Measurements from ENCODE around the gene KIF27. TPM values are rescaled to one million over a fixed set of nuclear protein-coding genes. Genes with fewer than 3 reads are reported as not detected.

The KIF27 gene, protein sequence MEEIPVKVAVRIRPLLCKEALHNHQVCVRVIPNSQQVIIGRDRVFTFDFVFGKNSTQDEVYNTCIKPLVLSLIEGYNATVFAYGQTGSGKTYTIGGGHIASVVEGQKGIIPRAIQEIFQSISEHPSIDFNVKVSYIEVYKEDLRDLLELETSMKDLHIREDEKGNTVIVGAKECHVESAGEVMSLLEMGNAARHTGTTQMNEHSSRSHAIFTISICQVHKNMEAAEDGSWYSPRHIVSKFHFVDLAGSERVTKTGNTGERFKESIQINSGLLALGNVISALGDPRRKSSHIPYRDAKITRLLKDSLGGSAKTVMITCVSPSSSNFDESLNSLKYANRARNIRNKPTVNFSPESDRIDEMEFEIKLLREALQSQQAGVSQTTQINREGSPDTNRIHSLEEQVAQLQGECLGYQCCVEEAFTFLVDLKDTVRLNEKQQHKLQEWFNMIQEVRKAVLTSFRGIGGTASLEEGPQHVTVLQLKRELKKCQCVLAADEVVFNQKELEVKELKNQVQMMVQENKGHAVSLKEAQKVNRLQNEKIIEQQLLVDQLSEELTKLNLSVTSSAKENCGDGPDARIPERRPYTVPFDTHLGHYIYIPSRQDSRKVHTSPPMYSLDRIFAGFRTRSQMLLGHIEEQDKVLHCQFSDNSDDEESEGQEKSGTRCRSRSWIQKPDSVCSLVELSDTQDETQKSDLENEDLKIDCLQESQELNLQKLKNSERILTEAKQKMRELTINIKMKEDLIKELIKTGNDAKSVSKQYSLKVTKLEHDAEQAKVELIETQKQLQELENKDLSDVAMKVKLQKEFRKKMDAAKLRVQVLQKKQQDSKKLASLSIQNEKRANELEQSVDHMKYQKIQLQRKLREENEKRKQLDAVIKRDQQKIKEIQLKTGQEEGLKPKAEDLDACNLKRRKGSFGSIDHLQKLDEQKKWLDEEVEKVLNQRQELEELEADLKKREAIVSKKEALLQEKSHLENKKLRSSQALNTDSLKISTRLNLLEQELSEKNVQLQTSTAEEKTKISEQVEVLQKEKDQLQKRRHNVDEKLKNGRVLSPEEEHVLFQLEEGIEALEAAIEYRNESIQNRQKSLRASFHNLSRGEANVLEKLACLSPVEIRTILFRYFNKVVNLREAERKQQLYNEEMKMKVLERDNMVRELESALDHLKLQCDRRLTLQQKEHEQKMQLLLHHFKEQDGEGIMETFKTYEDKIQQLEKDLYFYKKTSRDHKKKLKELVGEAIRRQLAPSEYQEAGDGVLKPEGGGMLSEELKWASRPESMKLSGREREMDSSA (N-terminal part only)
- 2.7 to 4.4 TPM (median 3.1 TPM) in 3 replicates for total RNA-seq
- long read RNA-seq, partial matches to known transcripts, result 0 of 1 reads
- long read RNA-seq, other reads (novel, unspliced or antisense), result 1 of 1 reads

DNA sequence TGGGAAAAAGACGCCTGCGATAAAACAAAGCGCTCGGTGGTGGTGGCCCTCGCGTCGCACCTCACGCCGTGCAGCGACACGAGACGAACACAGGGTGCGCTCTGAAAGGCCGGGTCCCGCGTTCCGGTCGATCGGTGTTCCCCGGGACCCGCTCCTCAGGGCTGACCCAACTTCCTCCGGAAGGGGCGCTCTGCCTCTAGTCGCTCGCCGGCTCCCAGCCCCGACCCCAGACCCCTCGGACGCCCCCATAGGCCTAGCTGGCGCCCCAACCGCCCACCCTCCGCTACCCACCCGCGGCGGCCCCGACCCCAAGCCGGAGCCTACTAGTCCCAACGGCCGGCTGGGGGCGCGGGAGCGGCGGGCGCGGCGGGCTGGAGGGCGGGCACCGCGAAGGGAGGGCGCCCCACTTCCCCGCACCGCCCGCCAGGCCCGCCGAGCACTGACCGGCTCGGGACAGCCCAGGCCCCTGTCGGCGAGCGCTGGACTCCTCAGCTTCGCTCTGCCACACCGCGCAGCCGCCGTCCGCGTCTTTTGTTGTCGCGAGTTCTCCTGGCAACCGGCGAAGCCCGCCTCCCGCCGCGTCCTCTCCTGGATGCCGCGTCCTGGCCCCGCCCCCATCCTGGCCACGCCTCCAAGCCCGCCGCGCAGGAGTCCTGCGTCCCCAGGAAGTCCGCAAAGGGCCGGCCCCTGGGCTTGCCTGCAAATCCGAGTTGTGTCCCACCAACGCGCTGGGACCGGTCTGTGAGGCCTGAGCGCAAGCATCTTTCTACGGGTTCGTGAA lies at the start of gene KIF27:
Gene KIF27, minus strand, starts transcription at position 506 of the 781 bp plus-strand sequence. CDS start 5,841 bp downstream, outside the sequence.
- Mint-ChIP-seq H3K9me3 (ENCODE audit: low read depth) (no peaks in the 10 kb centered on the region), H3K36me3 (ENCODE audit: low read depth) (no peaks in the 10 kb centered on the region), H3K27me3 (ENCODE audit: low read depth) (no peaks in the 10 kb centered on the region), H3K4me1 (ENCODE audit: low read depth) (peaks cover 12% of the 10 kb centered on the region), H3K27ac (ENCODE audit: unreplicated experiment) (peak within 1 kb of the TSS; percentile 96), H3K4me3 (ENCODE audit: unreplicated experiment) (peak within 1 kb of the TSS; percentile 86)
- TF ChIP-seq, protein P1, sequence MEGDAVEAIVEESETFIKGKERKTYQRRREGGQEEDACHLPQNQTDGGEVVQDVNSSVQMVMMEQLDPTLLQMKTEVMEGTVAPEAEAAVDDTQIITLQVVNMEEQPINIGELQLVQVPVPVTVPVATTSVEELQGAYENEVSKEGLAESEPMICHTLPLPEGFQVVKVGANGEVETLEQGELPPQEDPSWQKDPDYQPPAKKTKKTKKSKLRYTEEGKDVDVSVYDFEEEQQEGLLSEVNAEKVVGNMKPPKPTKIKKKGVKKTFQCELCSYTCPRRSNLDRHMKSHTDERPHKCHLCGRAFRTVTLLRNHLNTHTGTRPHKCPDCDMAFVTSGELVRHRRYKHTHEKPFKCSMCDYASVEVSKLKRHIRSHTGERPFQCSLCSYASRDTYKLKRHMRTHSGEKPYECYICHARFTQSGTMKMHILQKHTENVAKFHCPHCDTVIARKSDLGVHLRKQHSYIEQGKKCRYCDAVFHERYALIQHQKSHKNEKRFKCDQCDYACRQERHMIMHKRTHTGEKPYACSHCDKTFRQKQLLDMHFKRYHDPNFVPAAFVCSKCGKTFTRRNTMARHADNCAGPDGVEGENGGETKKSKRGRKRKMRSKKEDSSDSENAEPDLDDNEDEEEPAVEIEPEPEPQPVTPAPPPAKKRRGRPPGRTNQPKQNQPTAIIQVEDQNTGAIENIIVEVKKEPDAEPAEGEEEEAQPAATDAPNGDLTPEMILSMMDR (IDR thresholded peaks at IDR 0.05), result peak; percentile 82
- DNase-seq (ENCODE audit: low spot score), result peak; percentile 100

GRCh38 chr9:83969602-83970001 lies 48.4 kb upstream of the KIF27 start:
- Mint-ChIP-seq H3K36me3 (ENCODE audit: low read depth) (peaks cover 60% of the 10 kb centered on the region), H3K4me1 (ENCODE audit: low read depth) (peaks cover 43% of the 10 kb centered on the region), H3K4me3 (ENCODE audit: unreplicated experiment) (no peak overlapping the region), H3K27ac (ENCODE audit: unreplicated experiment) (no peak overlapping the region), H3K27me3 (ENCODE audit: low read depth) (no peaks in the 10 kb centered on the region), H3K9me3 (ENCODE audit: low read depth) (no peaks in the 10 kb centered on the region)
- TF ChIP-seq, protein P1 (IDR thresholded peaks at IDR 0.05), result no peak
- no peak for DNase-seq (ENCODE audit: low spot score)

GRCh38 chr9:83967073-83967472 lies 45.8 kb upstream of the KIF27 start:
- TF ChIP-seq, protein P1 (IDR thresholded peaks at IDR 0.05), result no peak
- Mint-ChIP-seq H3K27me3 (ENCODE audit: low read depth) (no peaks in the 10 kb centered on the region), H3K4me3 (ENCODE audit: unreplicated experiment) (no peak overlapping the region), H3K4me1 (ENCODE audit: low read depth) (peaks cover 47% of the 10 kb centered on the region), H3K27ac (ENCODE audit: unreplicated experiment) (peak overlapping the region; percentile 67), H3K9me3 (ENCODE audit: low read depth) (no peaks in the 10 kb centered on the region), H3K36me3 (ENCODE audit: low read depth) (peaks cover 47% of the 10 kb centered on the region)
- no peak for DNase-seq (ENCODE audit: low spot score)

GRCh38 chr9:83966209-83966582 lies 45.0 kb upstream of the KIF27 start:
- peaks cover 50% of the 10 kb centered on the region for H3K4me1 Mint-ChIP-seq (ENCODE audit: low read depth)
- H3K27me3 Mint-ChIP-seq (ENCODE audit: low read depth), result no peaks in the 10 kb centered on the region
- TF ChIP-seq, protein P1 (IDR thresholded peaks at IDR 0.05), result no peak
- H3K36me3 Mint-ChIP-seq (ENCODE audit: low read depth), result peaks cover 38% of the 10 kb centered on the region
- no peaks in the 10 kb centered on the region for H3K9me3 Mint-ChIP-seq (ENCODE audit: low read depth)
- no peak overlapping the region for H3K4me3 Mint-ChIP-seq (ENCODE audit: unreplicated experiment)
- peak overlapping the region; percentile 97 for H3K27ac Mint-ChIP-seq (ENCODE audit: unreplicated experiment)
- DNase-seq (ENCODE audit: low spot score), result no peak
